Activated T-helper 2 cell treated with anti-CD3 and anti-CD28 coated beads, Interferon-gamma antibody, Interleukin-2, Interleukin-4, amounts not matched to agents 10 μg/mL and 5 μg/mL and 100 μg/mL, durations not matched to agents 14 hours and 24 hours and 36 hours (primary cell): Measurements from ENCODE around the gene NAGPA. TPM values are rescaled to one million over a fixed set of nuclear protein-coding genes. Genes with fewer than 3 reads are reported as not detected.

Source experiments
- DNase-seq: peaks from one replicate; pipeline ENCODE4 v3.0.0; 2021; ENCODE audit warnings: low spot score
- H3K27ac Mint-ChIP-seq: one replicate; pipeline ENCODE4 v1.8.0; 2021; ENCODE audit warnings: mixed read lengths
- H3K27me3 Mint-ChIP-seq: one replicate; pipeline ENCODE4 v1.8.0; 2021; ENCODE audit warnings: low read depth, mixed read lengths
- H3K36me3 Mint-ChIP-seq: one replicate; pipeline ENCODE4 v1.8.0; 2021; ENCODE audit warnings: low read depth, mixed read lengths
- H3K4me1 Mint-ChIP-seq: one replicate; pipeline ENCODE4 v1.8.0; 2021; ENCODE audit warnings: low read depth, mixed read lengths
- H3K4me3 Mint-ChIP-seq: one replicate; pipeline ENCODE4 v1.8.0; 2021; ENCODE audit warnings: low read depth, mild to moderate bottlenecking, moderate library complexity, mixed read lengths
- H3K9me3 Mint-ChIP-seq: one replicate; pipeline ENCODE4 v1.8.0; 2021; ENCODE audit warnings: mixed read lengths
- intact Hi-C: fragments of 100-400 bp; cut with micrococcal nuclease; formaldehyde crosslinking; loops from one replicate; pipeline ENCODE4 v1.15.1; 2023
- total RNA-seq: library from RNA; stranded (reverse); gene quantifications from 2 replicates; pipeline ENCODE4 v1.2.3, GENCODE V29; 2022

Gene NAGPA
- total RNA-seq, 1 donor from 2014 or later = 9.8 TPM

GRCh38 chr16:4984174-4984990 is 49.4 kb downstream of the NAGPA start:
- Mint-ChIP-seq H3K4me1 (no peaks in the 10 kb centered on the region), H3K4me3 (no peak overlapping the region), H3K27ac (no peak overlapping the region), H3K36me3 (no peaks in the 10 kb centered on the region), H3K27me3 (peaks cover 23% of the 10 kb centered on the region), H3K9me3 (no peaks in the 10 kb centered on the region)
- intact Hi-C loops = no loop called here
- no peak for DNase-seq

- intact Hi-C loops = no loop called here
- Mint-ChIP-seq H3K4me1 (no peaks in the 10 kb centered on the region), H3K27ac (no peak overlapping the region), H3K9me3 (no peaks in the 10 kb centered on the region), H3K4me3 (no peak overlapping the region), H3K36me3 (no peaks in the 10 kb centered on the region), H3K27me3 (peaks cover 17% of the 10 kb centered on the region)
- DNase-seq = no peak
Measured at GRCh38 chr16:4982056-4982867, 51.5 kb downstream of the NAGPA start.

GRCh38 chr16:4981473-4981872 is 52.3 kb downstream of the NAGPA start:
- Mint-ChIP-seq H3K27ac (no peak overlapping the region), H3K36me3 (no peaks in the 10 kb centered on the region), H3K9me3 (no peaks in the 10 kb centered on the region), H3K27me3 (peaks cover 9% of the 10 kb centered on the region), H3K4me3 (no peak overlapping the region), H3K4me1 (no peaks in the 10 kb centered on the region)
- intact Hi-C loops = no loop called here
- no peak for DNase-seq

GRCh38 chr16:4980691-4981090 is 53.0 kb downstream of the NAGPA start:
- H3K36me3 Mint-ChIP-seq = no peaks in the 10 kb centered on the region
- H3K27ac Mint-ChIP-seq = no peak overlapping the region

DNA sequence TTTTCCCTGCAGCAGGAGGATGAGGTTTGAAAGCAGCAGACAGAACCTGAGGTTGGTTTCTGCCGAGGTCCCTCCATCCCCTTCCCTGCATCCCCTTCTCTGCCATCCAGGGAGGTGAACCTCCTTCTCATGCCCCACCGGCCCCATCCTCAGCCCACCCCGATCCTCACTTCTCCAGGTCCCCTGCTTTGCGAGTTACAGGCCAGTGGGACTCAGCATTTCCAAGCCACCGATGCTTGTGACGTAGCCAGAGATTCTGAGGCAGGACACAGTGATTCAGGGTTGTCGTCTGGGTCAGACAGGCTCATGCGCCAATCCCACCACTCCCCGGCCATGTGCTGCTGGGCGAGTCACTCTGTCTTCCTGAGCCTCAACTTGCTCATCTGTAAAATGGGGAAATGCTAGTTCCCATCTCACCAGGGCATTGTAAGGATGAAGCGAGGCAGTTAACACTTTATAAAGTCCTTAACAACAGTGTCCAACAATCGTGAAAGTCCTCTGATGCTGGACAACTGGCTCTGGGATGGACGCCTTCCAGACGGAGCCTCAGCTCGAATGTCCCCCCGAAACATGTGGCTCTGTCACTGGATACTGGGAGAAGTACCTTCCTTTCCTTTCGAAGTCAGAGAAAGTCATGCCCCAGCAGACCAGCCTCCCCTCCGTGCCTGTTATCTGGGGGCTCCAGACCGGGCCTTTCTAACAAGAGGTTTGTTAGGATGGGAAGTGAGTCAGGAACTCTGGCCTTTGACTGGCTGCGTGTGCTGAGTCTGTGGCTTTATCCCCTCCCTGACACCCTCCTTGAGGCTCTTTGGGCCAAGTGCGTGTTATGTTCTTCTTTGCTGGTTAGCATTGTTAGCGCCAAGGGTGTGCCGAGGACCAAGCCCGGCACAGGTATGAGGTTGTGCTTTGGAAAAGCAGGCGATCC is 53.7 kb downstream of the NAGPA start:
- Mint-ChIP-seq H3K4me1 (no peaks in the 10 kb centered on the region), H3K27me3 (no peaks in the 10 kb centered on the region), H3K36me3 (no peaks in the 10 kb centered on the region), H3K4me3 (no peak overlapping the region), H3K27ac (no peak overlapping the region), H3K9me3 (no peaks in the 10 kb centered on the region)
- DNase-seq = no peak
- intact Hi-C loops = no loop called here

More at GRCh38 chr16:4980691-4981090, 53.0 kb downstream of the NAGPA start:
- intact Hi-C loops = no loop called here
- Mint-ChIP-seq H3K27me3 (peaks cover 2% of the 10 kb centered on the region), H3K9me3 (no peaks in the 10 kb centered on the region), H3K4me3 (no peak overlapping the region), H3K4me1 (no peaks in the 10 kb centered on the region)
- DNase-seq = no peak

DNA sequence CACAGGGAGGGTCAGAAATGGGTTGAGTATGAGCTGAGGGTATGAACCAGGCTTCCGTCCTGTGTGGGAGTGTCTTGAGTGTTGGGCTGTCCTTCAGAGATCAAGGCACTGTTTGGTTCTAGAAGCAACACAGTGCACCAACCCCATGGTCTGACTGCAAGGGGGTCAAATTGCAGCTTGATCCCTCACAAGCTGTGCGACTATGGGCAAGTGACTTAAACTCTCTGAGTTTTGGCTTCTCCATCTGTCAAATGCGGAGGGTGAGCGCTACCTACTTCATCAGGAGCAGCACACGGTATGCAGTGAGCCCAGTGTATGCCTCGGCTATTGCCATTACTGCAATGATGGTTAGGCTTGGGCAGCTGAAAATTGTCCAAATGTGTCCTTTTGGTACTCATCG is 54.6 kb downstream of the NAGPA start:
- H3K4me1 Mint-ChIP-seq = no peaks in the 10 kb centered on the region
- no peaks in the 10 kb centered on the region for H3K36me3 Mint-ChIP-seq
- H3K9me3 Mint-ChIP-seq = no peaks in the 10 kb centered on the region
- no peak overlapping the region for H3K27ac Mint-ChIP-seq
- no peak overlapping the region for H3K4me3 Mint-ChIP-seq
- H3K27me3 Mint-ChIP-seq = no peaks in the 10 kb centered on the region
- intact Hi-C loops = no loop called here
- DNase-seq = no peak

GRCh38 chr16:4976611-4977145 is 57.1 kb downstream of the NAGPA start:
- Mint-ChIP-seq H3K27ac (no peak overlapping the region), H3K27me3 (no peaks in the 10 kb centered on the region), H3K36me3 (no peaks in the 10 kb centered on the region), H3K4me3 (no peak overlapping the region), H3K4me1 (peaks cover 6% of the 10 kb centered on the region), H3K9me3 (peaks cover 7% of the 10 kb centered on the region)
- intact Hi-C loops = no loop called here
- no peak for DNase-seq

GRCh38 chr16:4976079-4976478 is 57.7 kb downstream of the NAGPA start:
- Mint-ChIP-seq H3K36me3 (no peaks in the 10 kb centered on the region), H3K27ac (no peak overlapping the region), H3K4me3 (no peak overlapping the region), H3K9me3 (peaks cover 7% of the 10 kb centered on the region), H3K27me3 (no peaks in the 10 kb centered on the region), H3K4me1 (peaks cover 6% of the 10 kb centered on the region)
- intact Hi-C loops = no loop called here
- DNase-seq = no peak

Other genes starting within 250 kb of the NAGPA start
- gene SEPTIN12, start 245.6 kb downstream of the NAGPA start, total RNA-seq = not detected in 2 replicates
- not detected in 2 replicates for gene SMIM22, start 238.6 kb downstream of the NAGPA start, total RNA-seq
- 5.1 and 5.5 TPM in 2 replicates for gene ROGDI, start 231.3 kb downstream of the NAGPA start, total RNA-seq
- gene GLYR1, start 186.6 kb downstream of the NAGPA start, total RNA-seq = 104 and 112 TPM in 2 replicates
- gene UBN1, start 186.5 kb downstream of the NAGPA start, total RNA-seq = 33.8 and 34.2 TPM in 2 replicates
- gene PPL, start 96.8 kb downstream of the NAGPA start, total RNA-seq = not detected in 2 replicates
- gene SEC14L5, start 75.6 kb downstream of the NAGPA start, total RNA-seq = not detected in 2 replicates
- not detected in 2 replicates for gene C16orf89, start 32.0 kb upstream of the NAGPA start, total RNA-seq
- 29.4 and 35.0 TPM in 2 replicates for gene ALG1, start 37.9 kb upstream of the NAGPA start, total RNA-seq
- gene EEF2KMT, start 63.9 kb upstream of the NAGPA start, total RNA-seq = 21.7 and 23.9 TPM in 2 replicates